Measurements from ENCODE around the gene CYP4F22. TPM values are rescaled to one million over a fixed set of nuclear protein-coding genes. Genes with fewer than 3 reads are reported as not detected.
"Not testable (repeated sequence)": the region's sequence is repeated elsewhere in the genome, so short reads cannot be mapped to it uniquely, and the experiment has no call there.

The CYP4F22 gene
- total RNA-seq, 4 donors from 2014 or later, result 0.11 TPM; not detected in 3

DNA sequence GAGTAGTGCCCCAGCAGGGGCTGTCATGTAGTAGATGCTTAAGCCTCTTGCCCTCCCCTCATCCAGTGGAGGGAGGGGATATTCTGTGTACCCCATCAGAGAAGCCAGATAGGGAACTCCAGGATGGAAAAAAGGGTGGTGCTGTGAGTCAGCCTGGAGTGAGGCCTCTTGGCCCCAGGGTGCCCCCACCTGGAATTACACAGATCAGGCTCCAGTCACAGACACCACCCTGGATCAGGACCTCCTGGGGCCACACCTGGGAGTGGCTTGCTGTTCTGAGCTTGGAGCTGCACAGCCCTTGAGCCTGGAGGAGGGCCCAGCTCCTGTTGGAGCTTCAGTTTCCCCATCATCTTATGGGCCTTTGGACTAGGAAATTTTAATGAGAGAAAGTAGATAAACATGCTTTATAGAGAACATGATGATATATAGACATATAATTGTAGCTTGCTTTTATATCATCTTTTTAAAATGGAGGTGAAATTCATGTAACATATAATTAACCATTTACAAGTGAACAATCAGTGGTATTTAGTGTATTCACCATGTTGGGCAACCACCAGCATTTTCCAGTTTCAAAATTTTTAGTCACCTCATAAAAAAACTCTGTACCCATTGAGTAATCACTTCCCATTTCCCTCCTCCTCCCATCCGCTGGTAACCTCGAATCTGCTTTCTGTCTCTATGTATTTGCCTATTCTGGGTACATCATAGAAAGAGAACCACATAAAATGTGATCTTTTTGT lies 24.6 kb downstream of the CYP4F22 start:
- 69 to 82% methylated on average over 2 of the region's 2 CpGs for WGBS, 2 donors
- Histone ChIP-seq H3K9me3 (no peaks in the 10 kb centered on the region), H3K27me3 (no peaks in the 10 kb centered on the region), H3K4me3 (replicated peaks in 1 of 3) (no peak overlapping the region), H3K27ac (no peak overlapping the region), H3K36me3 (no peaks in the 10 kb centered on the region), H3K4me1 (no peaks in the 10 kb centered on the region)
- no peak for DNase-seq
- intact Hi-C loops (cut with DNase I), result no loop called here
- TF ChIP-seq, protein P1, sequence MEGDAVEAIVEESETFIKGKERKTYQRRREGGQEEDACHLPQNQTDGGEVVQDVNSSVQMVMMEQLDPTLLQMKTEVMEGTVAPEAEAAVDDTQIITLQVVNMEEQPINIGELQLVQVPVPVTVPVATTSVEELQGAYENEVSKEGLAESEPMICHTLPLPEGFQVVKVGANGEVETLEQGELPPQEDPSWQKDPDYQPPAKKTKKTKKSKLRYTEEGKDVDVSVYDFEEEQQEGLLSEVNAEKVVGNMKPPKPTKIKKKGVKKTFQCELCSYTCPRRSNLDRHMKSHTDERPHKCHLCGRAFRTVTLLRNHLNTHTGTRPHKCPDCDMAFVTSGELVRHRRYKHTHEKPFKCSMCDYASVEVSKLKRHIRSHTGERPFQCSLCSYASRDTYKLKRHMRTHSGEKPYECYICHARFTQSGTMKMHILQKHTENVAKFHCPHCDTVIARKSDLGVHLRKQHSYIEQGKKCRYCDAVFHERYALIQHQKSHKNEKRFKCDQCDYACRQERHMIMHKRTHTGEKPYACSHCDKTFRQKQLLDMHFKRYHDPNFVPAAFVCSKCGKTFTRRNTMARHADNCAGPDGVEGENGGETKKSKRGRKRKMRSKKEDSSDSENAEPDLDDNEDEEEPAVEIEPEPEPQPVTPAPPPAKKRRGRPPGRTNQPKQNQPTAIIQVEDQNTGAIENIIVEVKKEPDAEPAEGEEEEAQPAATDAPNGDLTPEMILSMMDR (IDR thresholded peaks at IDR 0.05), result no peak
- TF ChIP-seq POLR2A (IDR thresholded peaks at IDR 0.05), result no peak

DNA sequence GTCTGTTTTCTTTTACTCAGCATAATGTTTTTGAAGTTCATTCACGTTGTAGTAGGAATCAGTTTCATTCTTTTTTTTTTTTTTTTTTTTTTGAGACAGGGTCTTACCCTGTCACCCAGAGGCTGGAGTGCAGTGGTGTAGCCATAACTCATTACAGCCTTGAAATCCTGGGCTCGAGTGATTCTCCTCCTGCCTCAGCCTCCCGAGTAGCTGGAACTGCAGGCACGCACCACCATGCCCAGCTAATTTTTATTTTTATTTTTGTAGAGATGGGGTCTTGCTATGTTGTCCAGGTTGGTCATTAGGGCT lies 25.2 kb downstream of the CYP4F22 start:
- DNase-seq; H3K4me1 ChIP-seq; H3K4me3 ChIP-seq (replicated peaks in 1 of 3); H3K27me3 ChIP-seq; H3K9me3 ChIP-seq; H3K27ac ChIP-seq; H3K36me3 ChIP-seq; intact Hi-C loops (cut with DNase I): not testable (repeated sequence)
- WGBS, 2 donors, result 69 to 72% methylated on average over 4 of the region's 4 CpGs

DNA sequence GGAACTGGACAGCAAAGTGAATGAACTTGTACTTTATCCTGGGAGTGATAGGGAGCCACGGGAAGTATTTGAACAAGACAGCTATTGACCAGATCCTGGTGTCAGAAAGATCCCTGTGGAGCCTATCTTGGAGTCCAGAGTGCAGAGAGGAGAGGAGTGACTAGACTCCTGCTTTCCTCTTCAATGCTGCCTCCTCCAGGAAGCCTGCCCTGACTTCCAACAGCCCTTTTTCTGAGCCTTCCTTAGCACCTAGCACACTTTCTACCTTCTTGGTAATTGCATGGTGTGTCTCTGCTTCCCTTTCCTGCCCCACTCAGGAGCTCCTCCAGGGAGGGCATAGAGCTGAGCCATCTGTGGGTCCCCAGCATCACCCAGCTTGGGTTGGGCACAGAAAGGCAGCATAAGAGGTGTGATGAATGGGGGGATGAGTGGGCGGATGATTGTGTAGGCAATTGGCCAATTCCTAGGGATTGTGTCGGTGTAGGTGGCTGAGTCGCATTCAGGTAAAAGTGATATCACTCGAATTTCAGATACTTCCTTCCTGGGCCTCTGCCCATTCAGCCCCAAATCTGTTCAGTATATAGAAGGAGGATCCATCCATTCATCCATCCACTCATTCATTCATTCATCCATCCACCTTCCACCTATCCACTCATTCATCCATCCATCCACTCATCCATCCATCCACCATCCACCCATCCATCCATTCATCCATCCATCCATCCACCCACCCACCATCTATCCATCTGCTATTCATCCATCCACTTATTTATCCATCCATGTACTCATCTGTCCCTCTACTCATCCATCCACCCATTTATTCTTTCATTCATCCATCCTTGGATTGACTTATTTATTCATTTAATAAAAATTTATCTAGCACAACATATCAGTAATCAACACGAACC lies 26.9 kb downstream of the CYP4F22 start:
- Histone ChIP-seq H3K4me3 (replicated peaks in 1 of 3) (no peak overlapping the region), H3K27me3 (no peaks in the 10 kb centered on the region), H3K4me1 (no peaks in the 10 kb centered on the region), H3K36me3 (no peaks in the 10 kb centered on the region), H3K9me3 (no peaks in the 10 kb centered on the region), H3K27ac (no peak overlapping the region)
- DNase-seq, result no peak
- intact Hi-C loops (cut with DNase I), result no loop called here
- WGBS, 2 donors, result 56 to 65% methylated on average over 6 of the region's 6 CpGs
- TF ChIP-seq, protein P1 (IDR thresholded peaks at IDR 0.05), result no peak
- TF ChIP-seq POLR2A (IDR thresholded peaks at IDR 0.05), result no peak

DNA sequence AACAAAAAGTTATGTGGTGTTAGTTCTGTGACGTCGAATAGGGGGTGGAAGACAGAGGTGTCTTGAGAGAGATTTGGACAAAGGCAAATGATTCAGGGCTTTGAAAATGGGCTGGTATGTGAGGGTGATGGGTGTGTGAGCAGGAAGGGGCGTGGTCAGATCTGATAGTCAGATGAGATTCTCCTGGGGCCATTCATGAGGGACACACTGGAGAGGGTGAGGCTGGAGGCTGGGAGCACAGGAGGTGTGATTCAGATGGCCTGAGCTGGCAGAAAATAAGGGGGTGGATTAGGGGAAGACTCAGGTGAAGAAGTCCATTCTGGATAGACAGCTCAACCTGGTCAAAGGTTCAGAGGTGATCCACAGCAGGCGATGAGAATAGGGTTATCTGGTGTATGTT lies 28.0 kb downstream of the CYP4F22 start:
- 43 to 62% methylated on average over 4 of the region's 4 CpGs for WGBS, 2 donors
- H3K27me3 ChIP-seq, result no peaks in the 10 kb centered on the region
- no peaks in the 10 kb centered on the region for H3K9me3 ChIP-seq
- intact Hi-C loops (cut with DNase I), result no loop called here
- H3K36me3 ChIP-seq, result no peaks in the 10 kb centered on the region
- no peak for DNase-seq
- TF ChIP-seq, protein P1 (IDR thresholded peaks at IDR 0.05), result no peak
- TF ChIP-seq POLR2A (IDR thresholded peaks at IDR 0.05), result no peak
- no peak overlapping the region for H3K27ac ChIP-seq
- no peaks in the 10 kb centered on the region for H3K4me1 ChIP-seq
- H3K4me3 ChIP-seq (replicated peaks in 1 of 3), result no peak overlapping the region

DNA sequence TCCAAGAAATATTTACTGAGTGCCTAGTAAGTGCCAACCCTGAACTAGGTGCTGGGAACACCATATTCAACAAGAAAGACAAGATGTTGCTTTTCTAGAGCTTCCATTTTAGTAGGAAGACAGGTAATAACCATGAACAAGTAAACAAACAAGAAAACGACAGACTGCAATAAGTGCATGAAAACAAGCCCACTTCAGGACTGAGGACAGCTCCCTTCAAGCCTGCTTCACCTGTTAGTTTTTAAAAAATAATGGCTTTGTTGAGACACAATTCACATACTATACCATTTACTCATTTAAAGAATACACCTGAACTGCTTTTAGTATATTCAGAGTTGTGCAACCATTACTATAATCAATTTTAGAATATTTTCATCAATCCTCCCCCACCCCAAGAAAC lies 30.4 kb downstream of the CYP4F22 start:
- TF ChIP-seq POLR2A (IDR thresholded peaks at IDR 0.05), result no peak
- TF ChIP-seq, protein P1 (IDR thresholded peaks at IDR 0.05), result no peak
- H3K4me3 ChIP-seq (replicated peaks in 1 of 3), result no peak overlapping the region
- no peak for DNase-seq
- H3K36me3 ChIP-seq, result no peaks in the 10 kb centered on the region
- no peaks in the 10 kb centered on the region for H3K9me3 ChIP-seq
- no peak overlapping the region for H3K27ac ChIP-seq
- intact Hi-C loops (cut with DNase I), result no loop called here
- no peaks in the 10 kb centered on the region for H3K27me3 ChIP-seq
- WGBS, 2 donors, result 45 to 63% methylated on average over 1 of the region's 1 CpG
- H3K4me1 ChIP-seq, result no peaks in the 10 kb centered on the region

Data from thyroid gland (tissue), 4 donors.